CD4-positive, alpha-beta T cell treated with Interleukin-1 beta for 1 hour (primary cell): ENCODE measurements around the gene CLNK.

ENCODE experiments used
- DNase-seq, 2 donors: peaks; one replicate each; pipeline ENCODE4 v3.0.0-alpha.2; 2020 to 2022

The CLNK gene

DNA sequence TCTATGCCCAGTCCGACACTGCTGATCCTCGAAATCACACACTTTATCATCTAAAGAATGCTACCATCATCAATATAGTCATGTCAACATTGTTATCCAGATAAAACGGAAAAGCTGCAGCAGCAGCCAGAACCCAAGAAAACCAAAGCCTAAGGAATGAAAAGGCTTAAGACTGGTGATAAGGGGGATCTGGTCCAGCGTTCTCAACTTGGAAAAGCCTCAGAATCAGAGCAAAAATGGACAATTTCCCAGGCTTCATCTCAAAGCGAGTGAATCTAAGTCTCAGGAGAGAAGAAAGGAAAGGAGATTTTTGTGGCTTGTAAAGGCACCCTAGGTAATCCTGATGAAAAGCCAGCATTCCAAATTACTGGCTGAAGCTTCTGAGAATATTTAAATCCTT is 235.6 kb downstream of the CLNK start:
- no peak for DNase-seq

GRCh38 chr4:10442976-10443375 is 241.6 kb downstream of the CLNK start:
- no peak for DNase-seq

GRCh38 chr4:10441512-10441911 is 243.1 kb downstream of the CLNK start:
- DNase-seq, result no peak

GRCh38 chr4:10438924-10439323 is 245.6 kb downstream of the CLNK start:
- DNase-seq, result no peak

DNA sequence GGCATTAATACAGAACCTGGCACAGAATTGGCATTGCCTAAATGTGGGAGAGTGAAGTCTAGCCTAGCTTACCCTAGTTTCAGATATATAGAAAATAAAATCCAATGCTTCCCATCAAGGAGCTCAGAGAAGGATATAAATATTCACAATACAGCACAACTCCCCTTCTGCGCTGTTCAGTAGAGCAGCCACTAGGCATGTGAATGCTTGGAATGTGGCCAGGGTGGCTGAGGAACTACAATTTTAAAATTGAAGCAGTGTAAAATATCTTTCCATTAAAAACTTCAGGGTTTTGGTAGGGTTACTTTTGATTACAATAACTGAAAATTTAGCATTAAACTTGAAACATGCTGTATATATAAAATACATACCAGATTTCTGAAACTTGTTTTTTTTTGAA is 246.8 kb downstream of the CLNK start:
- no peak for DNase-seq
